ENCODE results near the gene RASSF5. TPM values are rescaled to one million over a fixed set of nuclear protein-coding genes. Genes with fewer than 3 reads are reported as not detected.
"Not testable (repeated sequence)": the region's sequence is repeated elsewhere in the genome, so short reads cannot be mapped to it uniquely, and the experiment has no call there.

Gene RASSF5
- total RNA-seq, 1 donor from 2014 or later = 1.1 TPM

DNA sequence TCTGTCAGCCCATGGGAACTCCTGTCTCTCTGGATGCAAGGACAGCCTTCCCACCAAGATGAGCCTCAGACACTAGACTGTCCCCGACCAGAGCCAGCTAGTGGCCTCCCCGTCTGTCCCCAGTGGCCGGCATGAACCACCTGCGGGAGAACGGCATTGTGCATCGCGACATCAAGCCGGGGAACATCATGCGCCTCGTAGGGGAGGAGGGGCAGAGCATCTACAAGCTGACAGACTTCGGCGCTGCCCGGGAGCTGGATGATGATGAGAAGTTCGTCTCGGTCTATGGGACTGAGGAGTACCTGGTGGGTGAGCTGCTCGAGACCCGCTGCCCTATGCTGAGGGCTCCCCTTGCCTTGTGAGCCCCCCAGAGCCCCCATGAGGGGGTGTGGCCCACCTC, 31.3 kb upstream of the RASSF5 start:
- no peak for DNase-seq (ENCODE audit: extremely low read depth, low read depth, low spot score)

DNA sequence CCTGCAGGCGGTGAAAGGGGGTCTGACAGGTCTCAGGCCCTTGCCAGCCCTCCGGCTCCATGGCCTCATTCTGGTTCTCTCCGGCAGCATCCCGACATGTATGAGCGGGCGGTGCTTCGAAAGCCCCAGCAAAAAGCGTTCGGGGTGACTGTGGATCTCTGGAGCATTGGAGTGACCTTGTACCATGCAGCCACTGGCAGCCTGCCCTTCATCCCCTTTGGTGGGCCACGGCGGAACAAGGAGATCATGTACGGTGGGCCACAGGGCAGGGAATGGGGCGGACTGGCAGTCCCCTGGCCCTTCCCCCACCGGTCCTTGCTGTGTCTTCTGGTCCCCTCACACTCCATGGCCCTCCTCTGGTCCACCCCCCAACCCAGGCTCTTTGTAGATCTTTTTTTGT, 30.7 kb upstream of the RASSF5 start:
- DNase-seq (ENCODE audit: extremely low read depth, low read depth, low spot score) = no peak

DNA sequence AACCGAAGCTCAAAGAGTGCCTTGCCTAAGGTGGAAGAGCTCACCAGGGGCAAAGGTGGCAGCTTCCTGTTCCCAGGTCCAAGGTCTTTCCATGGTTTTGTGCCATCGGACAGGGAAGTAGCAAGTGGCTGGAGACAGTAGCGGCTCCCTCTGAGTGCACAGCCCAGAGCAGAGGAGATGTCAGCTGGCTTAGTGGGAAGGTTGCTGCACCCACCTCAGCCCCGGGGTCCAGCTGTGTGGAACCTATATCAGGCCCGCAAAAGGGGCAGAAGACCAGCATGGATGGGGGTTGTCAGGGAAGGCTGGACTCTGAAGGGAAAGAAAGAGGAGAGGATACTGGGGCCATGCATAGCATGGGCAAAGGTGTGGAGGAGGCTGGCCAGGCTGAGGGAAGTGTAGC, 30.2 kb upstream of the RASSF5 start:
- no peak for DNase-seq (ENCODE audit: extremely low read depth, low read depth, low spot score)

DNA sequence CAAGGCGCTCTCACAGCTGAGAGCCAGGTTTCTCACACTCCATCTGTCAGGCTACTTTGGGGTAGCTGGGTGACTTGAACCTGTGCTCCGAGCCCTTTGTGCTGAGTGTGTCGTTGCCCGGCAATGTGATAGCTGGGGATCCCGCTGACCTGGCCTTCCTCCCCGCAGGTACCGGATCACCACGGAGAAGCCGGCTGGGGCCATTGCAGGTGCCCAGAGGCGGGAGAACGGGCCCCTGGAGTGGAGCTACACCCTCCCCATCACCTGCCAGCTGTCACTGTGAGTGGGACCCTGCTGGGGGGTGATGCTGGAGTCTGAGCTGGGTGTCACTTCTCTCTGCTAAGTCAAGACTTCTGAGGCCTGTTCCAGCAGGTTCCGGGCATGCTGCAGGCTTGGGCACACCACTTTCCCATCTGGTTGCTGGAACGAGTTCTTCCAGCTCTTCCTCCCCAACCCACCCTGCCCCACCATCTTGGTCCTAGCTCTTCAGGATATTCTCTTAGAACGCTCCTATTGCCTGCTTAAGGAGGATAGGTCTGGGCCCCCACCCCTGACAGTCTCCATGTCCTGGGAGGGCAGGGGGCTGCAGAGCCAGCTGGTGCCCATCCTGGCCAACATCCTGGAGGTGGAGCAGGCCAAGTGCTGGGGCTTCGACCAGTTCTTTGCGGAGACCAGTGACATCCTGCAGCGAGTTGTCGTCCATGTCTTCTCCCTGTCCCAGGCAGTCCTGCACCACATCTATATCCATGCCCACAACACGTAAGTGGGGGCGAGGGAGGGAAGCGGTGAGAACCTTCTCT, 29.6 kb upstream of the RASSF5 start:
- DNase-seq (ENCODE audit: extremely low read depth, low read depth, low spot score) = no peak

DNA sequence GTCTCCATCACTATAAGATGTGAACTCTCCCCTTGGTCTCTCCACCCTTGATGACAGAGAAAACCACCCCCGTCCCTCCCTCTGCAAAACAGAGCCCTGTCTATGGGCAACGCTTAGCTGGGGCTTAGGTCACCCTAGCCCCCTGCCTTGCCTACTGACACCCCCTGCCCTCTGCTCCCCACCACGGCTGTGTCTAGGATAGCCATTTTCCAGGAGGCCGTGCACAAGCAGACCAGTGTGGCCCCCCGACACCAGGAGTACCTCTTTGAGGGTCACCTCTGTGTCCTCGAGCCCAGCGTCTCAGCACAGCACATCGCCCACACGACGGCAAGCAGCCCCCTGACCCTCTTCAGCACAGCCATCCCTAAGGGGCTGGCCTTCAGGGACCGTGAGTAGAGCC, 28.6 kb upstream of the RASSF5 start:
- no peak for DNase-seq (ENCODE audit: extremely low read depth, low read depth, low spot score)

DNA sequence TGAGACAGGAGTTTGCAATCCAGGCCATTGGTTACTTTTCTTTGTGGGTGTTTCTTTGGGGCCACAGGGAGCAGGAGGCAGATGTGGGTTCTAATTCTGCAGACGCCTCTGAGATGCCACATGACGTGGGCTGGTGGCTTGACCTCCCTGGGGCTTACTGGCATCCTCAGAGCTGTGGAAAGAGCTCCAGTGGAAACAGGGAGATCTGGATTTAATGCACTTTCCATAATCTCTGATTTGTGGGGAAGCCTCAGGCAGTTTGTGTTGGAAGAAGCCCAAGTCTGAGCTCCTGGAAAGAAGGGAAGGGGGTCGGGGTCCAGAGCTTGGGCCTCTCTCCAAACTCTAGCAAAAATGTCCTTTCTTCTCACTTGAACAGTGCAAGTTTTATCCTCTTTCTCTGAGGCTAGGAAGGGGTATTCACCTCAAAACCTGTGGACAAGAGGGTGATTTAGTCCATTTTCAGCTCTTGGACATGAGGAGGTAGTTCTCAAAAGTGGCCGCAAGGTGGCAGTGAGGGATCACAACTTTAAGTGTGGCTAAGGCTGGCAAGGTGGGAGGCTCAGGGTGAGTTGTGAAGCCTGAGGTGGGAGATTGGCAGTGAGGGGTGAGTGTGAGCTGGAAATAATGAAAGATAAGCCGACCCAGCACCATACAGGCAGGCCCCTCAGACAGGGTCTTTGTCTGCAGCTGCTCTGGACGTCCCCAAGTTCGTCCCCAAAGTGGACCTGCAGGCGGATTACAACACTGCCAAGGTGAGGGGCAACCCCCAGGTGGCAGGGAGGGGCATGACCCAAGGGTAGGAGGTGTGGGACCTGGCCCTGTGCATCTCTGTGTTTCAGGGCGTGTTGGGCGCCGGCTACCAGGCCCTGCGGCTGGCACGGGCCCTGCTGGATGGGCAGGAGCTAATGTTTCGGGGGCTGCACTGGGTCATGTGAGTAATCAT, 27.9 kb upstream of the RASSF5 start:
- no peak for DNase-seq (ENCODE audit: extremely low read depth, low read depth, low spot score)

DNA sequence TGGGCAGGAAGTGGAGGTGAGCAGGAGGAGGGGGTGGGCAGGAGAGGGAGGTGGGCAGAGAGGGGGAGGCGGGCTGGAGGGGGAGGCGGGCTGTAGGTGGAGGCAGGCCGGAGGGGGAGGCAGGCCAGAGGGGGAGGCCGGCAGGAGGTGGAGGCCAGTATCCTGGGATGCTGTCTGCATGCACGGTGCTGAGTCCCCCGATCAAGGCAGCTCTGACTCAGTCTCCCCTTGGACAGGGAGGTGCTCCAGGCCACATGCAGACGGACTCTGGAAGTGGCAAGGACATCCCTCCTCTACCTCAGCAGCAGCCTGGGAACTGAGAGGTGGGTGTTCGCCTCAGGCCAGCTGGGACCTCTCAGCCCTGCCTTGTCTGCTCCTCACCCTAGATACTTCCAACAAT, 27.1 kb upstream of the RASSF5 start:
- no peak for DNase-seq (ENCODE audit: extremely low read depth, low read depth, low spot score)

- no peak for DNase-seq (ENCODE audit: extremely low read depth, low read depth, low spot score)
Observed at GRCh38 chr1:206482611-206483010, 24.7 kb upstream of the RASSF5 start.

DNA sequence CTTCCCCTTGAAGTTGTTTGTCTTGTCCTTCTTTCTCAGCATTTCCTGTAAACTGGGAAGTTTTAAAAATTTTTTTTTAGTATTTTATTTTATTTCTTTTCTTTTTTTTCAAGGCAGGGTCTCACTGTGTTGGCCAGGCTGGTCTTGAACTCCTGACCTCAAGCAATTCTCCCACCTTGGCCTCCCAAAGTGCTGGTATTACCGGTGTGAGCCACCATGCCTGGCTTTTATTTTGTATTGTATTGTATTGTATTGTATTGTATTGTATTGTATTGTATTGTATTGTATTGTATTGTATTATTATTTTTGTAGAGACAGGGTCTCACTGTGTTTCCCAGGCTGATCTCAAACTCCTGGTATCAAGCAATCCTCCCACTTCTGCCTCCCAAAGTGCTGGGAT, 23.5 kb upstream of the RASSF5 start:
- not testable (repeated sequence) for DNase-seq (ENCODE audit: extremely low read depth, low read depth, low spot score)

DNA sequence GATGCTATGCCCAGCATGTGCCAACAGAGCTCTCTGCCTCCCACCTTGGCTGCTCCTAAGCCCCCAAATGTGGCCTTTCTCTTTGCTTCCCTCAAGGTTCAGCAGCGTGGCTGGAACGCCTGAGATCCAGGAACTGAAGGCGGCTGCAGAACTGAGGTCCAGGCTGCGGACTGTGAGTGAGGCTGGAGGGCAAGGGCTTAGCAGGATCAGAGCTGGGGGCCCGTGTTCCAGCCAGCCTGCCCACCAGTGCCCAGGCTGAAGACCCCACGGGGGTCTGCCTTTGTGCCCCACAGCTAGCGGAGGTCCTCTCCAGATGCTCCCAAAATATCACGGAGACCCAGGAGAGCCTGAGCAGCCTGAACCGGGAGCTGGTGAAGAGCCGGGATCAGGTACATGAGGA, 22.4 kb upstream of the RASSF5 start:
- no peak for DNase-seq (ENCODE audit: extremely low read depth, low read depth, low spot score)

DNA sequence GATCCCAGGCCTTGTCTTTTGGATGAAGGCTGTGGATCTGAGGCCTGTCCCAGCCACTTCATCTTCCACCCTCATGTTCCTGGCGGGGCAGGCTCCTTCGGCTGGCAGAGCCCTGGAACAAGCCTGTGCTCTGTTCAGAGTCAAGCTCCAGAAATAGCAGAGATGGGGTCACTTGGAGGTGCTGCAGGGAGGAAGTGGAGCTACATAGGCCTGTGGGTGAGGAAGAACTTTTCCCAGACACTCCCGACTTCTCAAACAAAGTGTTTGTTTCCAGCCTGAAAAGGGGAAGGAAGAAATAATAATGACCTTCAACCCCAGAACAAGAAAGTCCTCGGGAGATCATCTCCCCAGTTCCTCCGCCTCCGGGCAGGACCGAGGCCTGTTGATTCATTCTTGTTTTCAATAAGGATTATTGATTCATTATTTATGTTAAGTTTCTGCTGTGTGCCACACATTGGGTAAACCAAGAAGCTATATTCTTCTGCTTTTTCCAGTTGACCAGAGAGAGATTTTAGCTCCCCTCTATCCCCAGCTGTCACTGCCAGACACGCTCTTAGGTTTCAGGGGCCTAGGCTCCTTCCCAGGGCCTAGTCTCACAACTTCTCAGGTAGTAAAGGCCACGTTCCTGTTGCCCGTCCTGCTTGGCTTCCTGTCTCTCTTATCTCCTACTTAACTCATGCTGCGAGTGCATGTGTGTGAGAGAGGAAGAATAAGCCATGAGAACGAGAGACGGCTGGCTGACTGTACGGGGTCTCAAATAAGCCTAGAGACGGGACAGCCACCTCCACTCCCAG, 20.1 kb upstream of the RASSF5 start:
- no peak for DNase-seq (ENCODE audit: extremely low read depth, low read depth, low spot score)

DNA sequence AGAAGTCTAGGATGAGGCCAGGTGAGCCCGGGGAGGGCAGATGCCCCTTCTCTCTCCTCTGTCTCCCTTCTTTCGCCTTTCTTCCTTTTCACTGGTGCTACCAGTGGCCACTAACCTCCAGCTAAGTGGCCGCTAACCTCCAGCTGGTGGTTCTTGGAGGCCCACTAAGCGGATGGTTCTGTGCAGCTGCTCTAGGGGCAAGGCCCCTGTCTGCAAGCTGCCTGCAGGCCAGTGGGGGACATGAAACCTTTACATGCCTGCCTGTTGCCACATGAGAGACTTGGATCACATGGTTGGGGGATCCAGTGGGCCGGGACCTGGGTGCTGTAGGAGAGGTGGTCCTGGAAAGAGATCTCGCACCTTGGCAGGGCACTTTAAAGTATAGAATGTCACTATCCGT, 19.4 kb upstream of the RASSF5 start:
- DNase-seq (ENCODE audit: extremely low read depth, low read depth, low spot score) = no peak

GRCh38 chr1:206488466-206488865, 18.9 kb upstream of the RASSF5 start:
- DNase-seq (ENCODE audit: extremely low read depth, low read depth, low spot score) = no peak

DNA sequence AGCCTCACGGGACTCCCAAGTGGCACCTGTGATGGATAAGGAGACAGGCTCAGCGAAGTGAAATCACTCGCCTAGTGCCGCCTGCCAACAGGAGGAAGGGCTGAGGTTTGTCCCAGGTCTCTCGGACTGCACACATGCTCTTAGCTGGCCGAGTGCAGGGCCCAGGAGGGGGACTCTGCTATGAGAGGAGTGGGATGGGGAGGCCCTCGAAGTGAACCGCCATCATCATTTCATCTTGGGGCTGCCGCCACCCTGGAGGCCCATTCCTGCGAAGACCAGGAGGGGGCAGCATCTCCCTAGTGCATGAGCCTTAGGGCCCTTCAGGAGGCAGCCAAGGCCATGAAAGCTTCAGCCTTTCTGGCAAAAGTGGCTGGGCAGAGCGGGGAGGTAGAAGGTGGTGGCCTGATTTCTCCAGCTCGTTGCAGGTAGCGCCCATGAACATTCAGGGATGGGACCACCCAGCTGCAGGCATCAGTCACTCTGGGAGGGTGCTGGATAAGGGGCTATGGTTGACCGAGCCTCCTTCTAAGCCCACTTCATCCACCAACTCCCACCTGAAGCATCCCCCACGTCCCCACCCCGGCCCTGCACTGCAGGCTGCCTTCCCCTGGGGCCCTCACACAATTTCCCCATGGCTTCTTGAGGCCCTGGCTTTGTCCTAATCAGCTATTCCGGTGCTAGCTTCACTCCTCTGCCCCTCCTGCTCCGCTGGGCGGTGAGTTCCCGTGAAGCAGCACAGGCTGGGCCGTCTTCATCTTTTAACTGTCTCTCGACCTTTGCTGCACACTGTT, 17.2 kb upstream of the RASSF5 start:
- DNase-seq (ENCODE audit: extremely low read depth, low read depth, low spot score) = no peak

GRCh38 chr1:206490771-206491405, 16.4 kb upstream of the RASSF5 start:
- no peak for DNase-seq (ENCODE audit: extremely low read depth, low read depth, low spot score)

DNA sequence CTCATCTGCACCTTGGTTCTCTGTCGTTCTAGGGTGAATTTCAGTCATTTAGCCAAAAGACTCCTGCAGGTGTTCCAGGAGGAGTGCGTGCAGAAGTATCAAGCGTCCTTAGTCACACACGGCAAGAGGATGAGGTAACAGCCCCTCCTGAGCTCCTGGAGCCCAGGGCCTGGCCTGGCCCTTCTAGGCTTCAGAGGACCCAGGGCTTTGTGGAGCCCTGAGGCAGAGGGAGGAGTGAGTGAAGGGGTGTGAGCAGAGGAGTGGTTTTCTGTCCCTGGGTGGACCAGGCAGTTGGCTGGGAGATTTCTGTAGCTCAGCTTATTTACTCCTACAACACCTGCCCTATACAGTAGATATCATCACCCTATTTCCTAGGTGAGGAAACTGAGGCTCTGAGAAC, 15.7 kb upstream of the RASSF5 start:
- no peak for DNase-seq (ENCODE audit: extremely low read depth, low read depth, low spot score)

- no peak for DNase-seq (ENCODE audit: extremely low read depth, low read depth, low spot score)
Observed at GRCh38 chr1:206492589-206492988, 14.7 kb upstream of the RASSF5 start.

GRCh38 chr1:206493279-206493678, 14.1 kb upstream of the RASSF5 start:
- DNase-seq (ENCODE audit: extremely low read depth, low read depth, low spot score) = no peak

DNA sequence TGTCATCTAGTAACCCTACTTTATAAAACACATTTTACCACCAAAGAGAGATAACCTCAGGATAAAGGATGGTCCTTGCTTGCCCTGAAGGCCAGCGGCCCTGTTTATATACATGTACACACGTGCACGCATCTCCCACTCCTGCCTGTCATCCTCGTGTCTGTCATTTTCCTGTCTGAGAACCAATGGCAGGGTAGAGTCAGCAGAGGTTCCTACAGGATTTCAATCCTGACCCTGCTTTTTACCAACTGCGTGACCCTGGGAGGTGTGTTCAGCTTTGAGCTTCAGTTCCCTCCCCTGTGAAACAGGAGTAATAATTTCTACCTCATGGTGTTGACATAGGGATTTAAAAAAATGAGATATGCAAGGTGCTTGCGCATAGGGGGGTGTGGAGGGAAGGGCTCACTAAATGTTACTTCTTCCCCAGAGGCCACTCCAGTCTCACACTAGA, 12.3 kb upstream of the RASSF5 start:
- DNase-seq (ENCODE audit: extremely low read depth, low read depth, low spot score) = no peak
